ENCODE measurements around the gene HDGFL3.

DNA sequence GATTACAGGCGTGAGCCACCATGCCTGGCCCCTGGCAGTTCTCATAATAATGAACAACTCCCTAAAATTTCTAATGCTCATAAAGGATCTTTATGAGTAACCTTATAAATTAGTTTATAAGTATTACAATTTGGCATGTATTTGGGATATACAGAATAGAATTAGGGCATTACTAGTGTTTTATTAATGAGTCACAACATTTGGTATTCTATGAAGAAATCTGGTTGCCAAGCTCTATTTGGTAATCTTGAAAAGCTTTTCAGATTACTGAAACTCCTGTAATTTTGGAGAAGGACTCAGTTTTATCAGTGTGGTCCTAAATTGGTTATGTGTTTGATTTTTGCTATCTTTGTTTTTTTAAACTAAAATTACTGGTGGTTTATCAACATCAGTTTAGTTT is 54.3 kb downstream of the HDGFL3 start:
- TF ChIP-seq EP300 (IDR thresholded peaks at IDR 0.05) (no peak), POLR2A (IDR thresholded peaks at IDR 0.05) (no peak), POLR2AphosphoS5 (IDR thresholded peaks at IDR 0.05) (no peak)
- TF ChIP-seq, protein P1, sequence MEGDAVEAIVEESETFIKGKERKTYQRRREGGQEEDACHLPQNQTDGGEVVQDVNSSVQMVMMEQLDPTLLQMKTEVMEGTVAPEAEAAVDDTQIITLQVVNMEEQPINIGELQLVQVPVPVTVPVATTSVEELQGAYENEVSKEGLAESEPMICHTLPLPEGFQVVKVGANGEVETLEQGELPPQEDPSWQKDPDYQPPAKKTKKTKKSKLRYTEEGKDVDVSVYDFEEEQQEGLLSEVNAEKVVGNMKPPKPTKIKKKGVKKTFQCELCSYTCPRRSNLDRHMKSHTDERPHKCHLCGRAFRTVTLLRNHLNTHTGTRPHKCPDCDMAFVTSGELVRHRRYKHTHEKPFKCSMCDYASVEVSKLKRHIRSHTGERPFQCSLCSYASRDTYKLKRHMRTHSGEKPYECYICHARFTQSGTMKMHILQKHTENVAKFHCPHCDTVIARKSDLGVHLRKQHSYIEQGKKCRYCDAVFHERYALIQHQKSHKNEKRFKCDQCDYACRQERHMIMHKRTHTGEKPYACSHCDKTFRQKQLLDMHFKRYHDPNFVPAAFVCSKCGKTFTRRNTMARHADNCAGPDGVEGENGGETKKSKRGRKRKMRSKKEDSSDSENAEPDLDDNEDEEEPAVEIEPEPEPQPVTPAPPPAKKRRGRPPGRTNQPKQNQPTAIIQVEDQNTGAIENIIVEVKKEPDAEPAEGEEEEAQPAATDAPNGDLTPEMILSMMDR (IDR thresholded peaks at IDR 0.05): no peak
